HepG2 (cell line): ENCODE data around the gene IARS2. TPM values are rescaled to one million over a fixed set of nuclear protein-coding genes. Genes with fewer than 3 reads are reported as not detected.

Experiments used
- ATAC-seq: fragments of 200-7000 bp; cut with Tn5 transposase; 3 replicates; pipeline ENCODE4 v1.9.1; 2020; ENCODE audit warnings: mild to moderate bottlenecking, moderate library complexity
- BruUV-seq: library from RNA; stranded (reverse); fragments of 400-500 nt; replicated peaks from 2 replicates; lab custom pipeline; 2021; lab: Mats Ljungman, UMichigan
- CTCF ChIA-PET: fragments of 300-600 bp; formaldehyde crosslinking; extraction: SDS; loops from one replicate; lab custom pipeline; 2021; ENCODE audit warnings: low total read pairs, inconsistent platforms, low intra/inter-chr PET ratio; lab: Yijun Ruan, JAX
- POLR2A ChIA-PET: fragments of 350-600 bp; sonication (Branson Sonifier 250); formaldehyde crosslinking; loops from one replicate; lab custom pipeline; 2020; ENCODE audit warnings: antibody characterized with exemption, inconsistent platforms; lab: Yijun Ruan, JAX
- DNase-seq: peaks from one replicate; pipeline ENCODE4 v3.0.0-alpha.2; 2015; ENCODE audit warnings: low spot score
- FAIRE-seq: peaks from 3 replicates; lab custom pipeline; 2011; peaks lifted over from hg19 to GRCh38; lab: Jason Lieb, UNC
- H2AFZ ChIP-seq: one replicate; pipeline ENCODE4 v1.6.1; 2011; ENCODE audit warnings: low read length, inconsistent platforms
- H3K27ac ChIP-seq: fragments of 300-600 bp; 3 replicates; pipeline ENCODE4 v1.8.0; 2011; ENCODE audit warnings: mixed run types, mild to moderate bottlenecking, mixed read lengths, low read length, inconsistent platforms; ENCODE audit not compliant: insufficient read depth; ENCODE audit errors: extremely low read length
- H3K27me3 ChIP-seq, 2 experiments: fragments of 200-600 bp in 1 of 2; 2 replicates in 1 of 2; 3 replicates in 1 of 2; pipeline versions ENCODE4 v1.6.0 to v1.8.0; 2011; ENCODE audit warnings: low read length in 2 of 2, mild to moderate bottlenecking in 2 of 2, moderate library complexity in 2 of 2, inconsistent platforms in 1 of 2; ENCODE audit not compliant: insufficient read depth in 2 of 2, control insufficient read depth in 1 of 2
- H3K36me3 ChIP-seq, 2 experiments: fragments of 200-600 bp in 1 of 2; replicated peaks in 1 of 2; 2 replicates in 1 of 2; 3 replicates in 1 of 2; pipeline versions ENCODE4 v1.5.1 to v1.8.0; 2011; ENCODE audit warnings: low read length in 2 of 2, inconsistent platforms in 1 of 2; ENCODE audit not compliant: insufficient read depth in 2 of 2, control insufficient read depth in 1 of 2
- H3K4me1 ChIP-seq: 2 replicates; pipeline ENCODE4 v1.5.1; 2012; ENCODE audit warnings: low read length, inconsistent platforms; ENCODE audit not compliant: insufficient read depth
- H3K4me2 ChIP-seq: 2 replicates; pipeline ENCODE4 v1.6.0; 2011; ENCODE audit warnings: low read depth, low read length, inconsistent platforms
- H3K4me3 ChIP-seq, 3 experiments: fragments of 200-600 bp in 1 of 3; sonication (generic), shearing (Covaris generic) in 1 of 3; replicated peaks in 1 of 3; 2 replicates each; pipeline ENCODE4 v1.5.1; 2011 to 2016; ENCODE audit warnings: low read length in 3 of 3, inconsistent platforms in 2 of 3, low read depth in 2 of 3, mild to moderate bottlenecking in 2 of 3, control low read depth in 1 of 3, mixed read lengths in 1 of 3; ENCODE audit not compliant: insufficient read depth in 1 of 3
- H3K79me2 ChIP-seq: one replicate; pipeline ENCODE4 v1.6.1; 2011; ENCODE audit warnings: low read length, inconsistent platforms; ENCODE audit not compliant: insufficient read depth
- H3K9ac ChIP-seq: 2 replicates; pipeline ENCODE4 v1.6.0; 2011; ENCODE audit warnings: mild to moderate bottlenecking, low read depth, low read length, inconsistent platforms; ENCODE audit not compliant: insufficient read depth
- H3K9me3 ChIP-seq: 2 replicates; pipeline ENCODE4 v1.5.1; 2012; ENCODE audit warnings: mild to moderate bottlenecking, low read length
- H4K20me1 ChIP-seq: 2 replicates; pipeline ENCODE4 v1.6.0; 2011; ENCODE audit warnings: inconsistent platforms, mild to moderate bottlenecking, low read length, moderate library complexity; ENCODE audit not compliant: insufficient read depth
- ARHGAP35 ChIP-seq: sonication (generic); formaldehyde crosslinking; IDR thresholded peaks from 2 replicates; pipeline ENCODE4 v1.9.0; 2022; ENCODE audit warnings: mild to moderate bottlenecking, inconsistent platforms, moderate library complexity, missing genetic modification reagents, borderline replicate concordance
- ATF6 ChIP-seq: sonication (generic); formaldehyde crosslinking; conservative IDR thresholded peaks from 2 replicates; pipeline ENCODE4 v1.4.0; 2020; ENCODE audit warnings: missing genetic modification reagents
- BCLAF1 ChIP-seq: fragments of 450-650 bp; IDR thresholded peaks from 2 replicates; pipeline ENCODE4 v1.6.1; 2017; ENCODE audit warnings: mild to moderate bottlenecking
- CBX2 ChIP-seq, 2 experiments: fragments of 200-600 bp in 1 of 2; sonication (generic); formaldehyde crosslinking in 1 of 2; IDR thresholded peaks; 2 replicates each; pipeline versions ENCODE4 v1.7.0 to v1.8.1; 2018 to 2022; ENCODE audit warnings: low read depth in 2 of 2, low read length in 1 of 2, mild to moderate bottlenecking in 1 of 2, missing genetic modification reagents in 1 of 2
- HMGA1 ChIP-seq: sonication (generic); formaldehyde crosslinking; conservative IDR thresholded peaks from 2 replicates; pipeline ENCODE4 v1.4.0; 2020; ENCODE audit warnings: missing genetic modification reagents
- HMGXB4 ChIP-seq, 2 experiments: sonication (generic) in 1 of 2; formaldehyde crosslinking in 1 of 2; IDR thresholded peaks; 2 replicates each; pipeline versions ENCODE4 v1.4.0 to v1.6.1; 2018 to 2020; ENCODE audit warnings: missing genetic modification reagents in 2 of 2, borderline replicate concordance in 1 of 2, low read depth in 1 of 2, mild to moderate bottlenecking in 1 of 2, missing biosample characterization in 1 of 2
- HNF4A ChIP-seq: sonication (generic); formaldehyde crosslinking; IDR thresholded peaks from 2 replicates; pipeline ENCODE4 v1.4.0; 2020; ENCODE audit warnings: missing genetic modification reagents
- MBD4 ChIP-seq: IDR thresholded peaks from 2 replicates; pipeline ENCODE4 v1.6.1; 2012; ENCODE audit warnings: low read length, inconsistent platforms, borderline replicate concordance
- RFX1 ChIP-seq: fragments of 450-650 bp; IDR thresholded peaks from 2 replicates; pipeline ENCODE4 v1.6.1; 2017
- SAFB2 ChIP-seq: sonication (generic); formaldehyde crosslinking; IDR thresholded peaks from 2 replicates; pipeline ENCODE4 v1.5.1; 2020; ENCODE audit warnings: missing genetic modification reagents, low read depth, mild to moderate bottlenecking, borderline replicate concordance
- SRSF9 ChIP-seq: fragments of 200-400 bp; formaldehyde crosslinking; IDR thresholded peaks from 2 replicates; pipeline ENCODE4 v1.6.1; 2018; ENCODE audit warnings: borderline replicate concordance, mild to moderate bottlenecking, low read depth, low read length; ENCODE audit not compliant: insufficient read depth, poor library complexity, severe bottlenecking
- ZNF616 ChIP-seq: sonication (generic); formaldehyde crosslinking; IDR thresholded peaks from 2 replicates; pipeline ENCODE4 v1.5.0; 2020; ENCODE audit warnings: low read depth, mild to moderate bottlenecking, missing genetic modification reagents
- ZNF776 ChIP-seq: sonication (generic); formaldehyde crosslinking; IDR thresholded peaks from 2 replicates; pipeline ENCODE4 v1.4.0; 2020; ENCODE audit warnings: mild to moderate bottlenecking, missing genetic modification reagents
- WGBS: methylation state at CpG from one replicate; pipeline ENCODE4 v1.1.6; 2017; ENCODE audit warnings: low lambda C conversion rate; 5-methylcytosine and 5-hydroxymethylcytosine counted together
- in situ Hi-C: cut with HindIII; loops from 2 replicates; pipeline ENCODE4 v1.10.0; 2017; ENCODE audit warnings: low pct_unique_long_range_greater_than_20kb; ENCODE audit not compliant: extremely low pct_ligation_motif_present
- intact Hi-C: fragments of 100-400 bp; cut with micrococcal nuclease; formaldehyde crosslinking; loops from one replicate; pipeline ENCODE4 v1.10.0; 2022; ENCODE audit not compliant: unreplicated experiment
- polyA plus RNA-seq, 8 experiments: library from polyadenylated mRNA; depleted of rRNA in 3 of 8; stranded (reverse) in 7 of 8; unstranded in 1 of 8; fragments of >200 nt; fragmentation: Illumina TruSeq in 4 of 8; extraction: Trizol in 4 of 8; gene quantifications; 2 replicates each; pipeline versions ENCODE4 v1.2.1 to v1.2.3, GENCODE V29; 2011 to 2016; ENCODE audit warnings: low read depth in 4 of 8, missing spikeins in 1 of 8, mixed read lengths in 1 of 8; ENCODE audit not compliant: insufficient read depth in 1 of 8
- total RNA-seq, 5 experiments: library from RNA; depleted of rRNA; stranded (reverse); fragments of >200 nt; fragmentation: Illumina TruSeq; extraction: Trizol; gene quantifications; 2 replicates each; pipeline ENCODE4 v1.2.3, GENCODE V29; 2016; ENCODE audit warnings: low read depth in 1 of 5
- TF ChIP-seq, protein P1 (sequence below): sonication (generic); formaldehyde crosslinking; IDR thresholded peaks from 2 replicates; pipeline ENCODE4 v1.5.1; 2020; ENCODE audit warnings: missing genetic modification reagents, mild to moderate bottlenecking, borderline replicate concordance

IARS2 gene
- total and polyA plus RNA-seq, 2 of the 13 experiments (the other 11 are each of a cell fraction or from before 2014, with no cell fraction given): 28.6 to 122 TPM

DNA sequence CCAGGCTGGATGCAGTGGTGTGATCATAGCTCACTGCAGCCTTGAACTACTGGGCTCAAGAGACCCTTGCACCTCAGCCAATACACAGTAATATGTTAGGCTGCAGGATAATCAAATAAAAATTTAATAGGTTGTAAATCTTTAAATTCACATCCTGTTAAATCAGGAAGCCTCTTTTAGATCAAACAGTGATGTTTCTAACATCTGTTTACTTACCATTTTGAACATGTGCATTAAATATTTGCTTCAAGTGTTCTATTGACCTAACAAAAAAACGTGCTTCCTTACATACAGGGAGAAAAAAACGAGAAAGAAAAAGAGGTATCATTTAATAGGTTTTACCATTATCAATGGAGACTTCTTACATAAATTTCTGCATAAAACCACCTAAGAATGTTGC is 70.6 kb downstream of the IARS2 start (continued):
- TF ChIP-seq, protein P1, sequence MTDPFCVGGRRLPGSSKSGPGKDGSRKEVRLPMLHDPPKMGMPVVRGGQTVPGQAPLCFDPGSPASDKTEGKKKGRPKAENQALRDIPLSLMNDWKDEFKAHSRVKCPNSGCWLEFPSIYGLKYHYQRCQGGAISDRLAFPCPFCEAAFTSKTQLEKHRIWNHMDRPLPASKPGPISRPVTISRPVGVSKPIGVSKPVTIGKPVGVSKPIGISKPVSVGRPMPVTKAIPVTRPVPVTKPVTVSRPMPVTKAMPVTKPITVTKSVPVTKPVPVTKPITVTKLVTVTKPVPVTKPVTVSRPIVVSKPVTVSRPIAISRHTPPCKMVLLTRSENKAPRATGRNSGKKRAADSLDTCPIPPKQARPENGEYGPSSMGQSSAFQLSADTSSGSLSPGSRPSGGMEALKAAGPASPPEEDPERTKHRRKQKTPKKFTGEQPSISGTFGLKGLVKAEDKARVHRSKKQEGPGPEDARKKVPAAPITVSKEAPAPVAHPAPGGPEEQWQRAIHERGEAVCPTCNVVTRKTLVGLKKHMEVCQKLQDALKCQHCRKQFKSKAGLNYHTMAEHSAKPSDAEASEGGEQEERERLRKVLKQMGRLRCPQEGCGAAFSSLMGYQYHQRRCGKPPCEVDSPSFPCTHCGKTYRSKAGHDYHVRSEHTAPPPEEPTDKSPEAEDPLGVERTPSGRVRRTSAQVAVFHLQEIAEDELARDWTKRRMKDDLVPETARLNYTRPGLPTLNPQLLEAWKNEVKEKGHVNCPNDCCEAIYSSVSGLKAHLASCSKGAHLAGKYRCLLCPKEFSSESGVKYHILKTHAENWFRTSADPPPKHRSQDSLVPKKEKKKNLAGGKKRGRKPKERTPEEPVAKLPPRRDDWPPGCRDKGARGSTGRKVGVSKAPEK (CRISPR knock-in tag): no peak
- no peak for TF ChIP-seq ZNF776 (CRISPR knock-in tag)
- TF ChIP-seq RFX1: no peak
- TF ChIP-seq SAFB2 (CRISPR knock-in tag): no peak
- TF ChIP-seq HMGA1: no peak
- TF ChIP-seq MBD4: no peak
- TF ChIP-seq SRSF9: no peak
- no peak for TF ChIP-seq ATF6 (CRISPR knock-in tag)
- no peak for TF ChIP-seq ZNF616
- TF ChIP-seq, all 625 proteins: peak for 0

- H4K20me1 ChIP-seq: no peaks in the 10 kb centered on the region
- no peak overlapping the region for H3K4me2 ChIP-seq
- H3K9ac ChIP-seq: no peak overlapping the region
- H3K9me3 ChIP-seq: no peaks in the 10 kb centered on the region
- DNase-seq (no peak), ATAC-seq (no peak), FAIRE-seq (no peak)
- ChIA-PET POLR2A (no interaction called here), CTCF (no interaction called here)
- H3K27me3 ChIP-seq: no peaks in the 10 kb centered on the region
- H2AFZ ChIP-seq: no peak overlapping the region
- in situ Hi-C loops: no loop called here
- H3K27ac ChIP-seq: no peak overlapping the region
- intact Hi-C loops: no loop called here
- H3K36me3 ChIP-seq: peaks cover 12 to 42% of the 10 kb centered on the region in 2 experiments
- no peak overlapping the region for H3K4me3 ChIP-seq
- H3K79me2 ChIP-seq: no peaks in the 10 kb centered on the region
- 94% methylated on average over 4 of the region's 4 CpGs for WGBS
- H3K4me1 ChIP-seq: no peaks in the 10 kb centered on the region
- BruUV-seq: no TSS peak
- TF ChIP-seq HNF4A (CRISPR knock-in tag): no peak
- TF ChIP-seq HMGXB4 (CRISPR knock-in tag; IDR thresholded peaks at IDR 0.05; ENCODE audit: borderline replicate concordance in 1 of 2, low read depth in 1 of 2): no peak
- TF ChIP-seq CBX2 (IDR thresholded peaks at IDR 0.05; ENCODE audit: low read depth, low read length): no peak
- no peak for TF ChIP-seq CBX2 (CRISPR knock-in tag; IDR thresholded peaks at IDR 0.05; ENCODE audit: low read depth)
- TF ChIP-seq BCLAF1: no peak
- no peak for TF ChIP-seq ARHGAP35 (CRISPR knock-in tag)
Observed at GRCh38 chr1:220166853-220167252, 72.9 kb downstream of the IARS2 start.
